ENCODE measurements around the gene PRRG4. TPM values are rescaled to one million over a fixed set of nuclear protein-coding genes. Genes with fewer than 3 reads are reported as not detected.

Gene PRRG4
- total RNA-seq, 2 experiments from 2014 or later, result 0.25 to 0.30 TPM

DNA sequence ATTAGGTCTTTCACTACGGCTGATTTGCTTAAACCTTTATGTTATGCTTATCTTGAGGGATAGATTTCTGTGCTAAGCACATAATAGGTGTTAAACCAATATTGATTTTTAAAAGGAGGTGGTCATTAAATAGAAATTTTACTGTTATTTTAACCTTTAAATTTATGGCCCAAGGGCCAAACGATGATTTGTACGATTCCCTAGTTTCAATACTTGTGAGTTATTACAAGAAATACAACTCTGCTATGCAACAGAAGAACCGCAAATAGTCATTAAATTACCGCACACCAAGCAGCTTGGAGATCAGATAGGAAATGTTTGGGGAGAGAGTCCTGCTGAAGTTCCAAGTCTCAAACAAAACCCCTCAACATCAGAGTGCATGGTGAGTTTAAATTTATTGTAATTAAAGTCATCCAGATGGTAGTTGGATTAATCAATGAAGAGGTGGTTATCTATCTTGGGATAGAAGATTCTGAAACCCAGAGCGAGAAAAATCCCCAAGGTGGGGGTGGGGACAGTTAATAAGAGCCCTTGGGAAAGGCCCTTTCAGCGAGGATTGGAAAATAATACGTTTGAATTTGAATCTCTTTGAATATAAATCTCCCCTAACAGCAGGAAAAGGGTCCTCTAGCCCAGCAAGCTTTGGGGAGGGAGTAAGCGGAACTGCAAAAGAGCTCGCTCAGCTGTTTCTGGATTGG lies 62.1 kb downstream of the PRRG4 start:
- no peaks in the 10 kb centered on the region for H3K9me3 Mint-ChIP-seq
- POLR2A ChIA-PET, result no interaction called here
- H3K27me3 Mint-ChIP-seq, result peaks cover 9% of the 10 kb centered on the region
- CTCF ChIA-PET, result interaction anchor here (1.0 kb wide), 1 partner anchor 10 kb away, joined by 3 read pairs; no protein-coding TSS in a partner anchor
- peak overlapping the region; percentile 79 for H3K4me3 Mint-ChIP-seq
- H3K27ac Mint-ChIP-seq, result peak overlapping the region; percentile 82
- no peak for DNase-seq
- peaks cover 29% of the 10 kb centered on the region for H3K4me1 Mint-ChIP-seq
- H3K36me3 Mint-ChIP-seq (ENCODE audit: low read depth), result no peaks in the 10 kb centered on the region

DNA sequence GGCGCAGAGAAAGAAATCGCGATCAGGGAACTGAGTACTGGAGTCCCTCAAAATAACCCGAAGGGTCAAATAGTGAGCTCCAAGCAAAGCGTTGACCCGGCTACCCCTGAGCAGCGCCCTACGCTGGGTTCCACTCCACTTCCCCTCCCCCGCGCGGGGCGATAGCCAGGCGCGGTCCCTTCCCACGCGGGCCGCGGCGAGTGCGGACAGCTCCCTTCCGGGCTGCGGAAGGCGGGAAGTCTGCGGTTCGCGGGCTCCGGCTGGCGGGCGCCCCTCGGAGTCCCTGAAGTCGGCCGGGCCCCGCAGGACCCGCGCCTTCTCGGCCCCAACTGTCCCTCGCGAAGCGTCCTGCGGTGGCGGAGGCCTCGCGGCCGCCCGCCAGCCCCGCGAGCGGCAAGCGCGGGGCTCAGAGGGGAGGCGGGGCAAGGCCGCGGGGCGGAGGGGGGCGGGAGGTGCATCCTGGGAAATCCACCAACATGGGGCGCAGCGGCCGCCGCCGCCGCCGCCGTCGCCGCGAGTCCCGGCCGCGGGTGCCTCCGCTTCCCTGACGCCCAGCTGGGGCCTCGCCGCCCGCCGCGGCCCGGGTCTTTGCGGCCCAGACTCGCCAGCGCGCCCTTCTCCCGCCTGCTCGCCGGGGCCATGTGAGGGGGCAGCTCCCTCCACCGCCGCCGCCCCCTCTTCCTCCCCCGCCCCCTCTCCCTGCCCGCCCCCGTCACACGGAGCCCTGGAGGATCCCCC lies 62.8 kb downstream of the PRRG4 start, which contains the start of gene QSER1:
TSS of gene QSER1 (plus strand) at position 457 of the 738 bp plus-strand sequence. CDS start 315 bp downstream, outside the sequence.
- CTCF ChIA-PET, result interaction anchor here (1.0 to 1.2 kb wide), 2 partner anchors 11 to 13 kb away, joined by 3 read pairs; no protein-coding TSS in a partner anchor
- H3K4me1 Mint-ChIP-seq, result peaks cover 32% of the 10 kb centered on the region
- DNase-seq, result peak; percentile 65

DNA sequence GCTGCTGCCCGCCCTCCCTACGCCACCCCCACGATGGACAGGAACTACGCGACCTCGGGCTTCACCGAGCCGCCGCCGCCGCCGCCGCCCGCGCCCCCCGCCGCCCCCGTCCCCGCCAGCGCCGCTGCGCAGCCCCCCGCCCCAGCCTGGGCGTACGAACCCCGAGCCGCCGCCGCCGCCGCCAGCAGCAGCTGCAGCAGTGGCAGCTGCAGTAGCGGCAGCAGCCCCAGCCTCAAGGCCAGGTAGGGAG lies 63.3 kb downstream of the PRRG4 start:
- Mint-ChIP-seq H3K27ac (no peak overlapping the region), H3K27me3 (peaks cover 9% of the 10 kb centered on the region), H3K36me3 (ENCODE audit: low read depth) (no peaks in the 10 kb centered on the region), H3K4me3 (peak overlapping the region; percentile 96), H3K4me1 (peaks cover 37% of the 10 kb centered on the region), H3K9me3 (no peaks in the 10 kb centered on the region)
- POLR2A ChIA-PET, result no interaction called here
- no peak for DNase-seq
- CTCF ChIA-PET, result interaction anchor here (1.2 kb wide), 1 partner anchor 13 kb away, joined by 3 read pairs; no protein-coding TSS in a partner anchor

More for the DNA sequence above, 62.8 kb downstream of the PRRG4 start, which contains the start of gene QSER1:
- Mint-ChIP-seq H3K27ac (peak within 1 kb of the TSS; percentile 96), H3K36me3 (ENCODE audit: low read depth) (no peaks in the 10 kb centered on the region), H3K27me3 (peaks cover 9% of the 10 kb centered on the region), H3K9me3 (no peaks in the 10 kb centered on the region), H3K4me3 (peak within 1 kb of the TSS; percentile 96)
- POLR2A ChIA-PET, result no interaction called here

DNA sequence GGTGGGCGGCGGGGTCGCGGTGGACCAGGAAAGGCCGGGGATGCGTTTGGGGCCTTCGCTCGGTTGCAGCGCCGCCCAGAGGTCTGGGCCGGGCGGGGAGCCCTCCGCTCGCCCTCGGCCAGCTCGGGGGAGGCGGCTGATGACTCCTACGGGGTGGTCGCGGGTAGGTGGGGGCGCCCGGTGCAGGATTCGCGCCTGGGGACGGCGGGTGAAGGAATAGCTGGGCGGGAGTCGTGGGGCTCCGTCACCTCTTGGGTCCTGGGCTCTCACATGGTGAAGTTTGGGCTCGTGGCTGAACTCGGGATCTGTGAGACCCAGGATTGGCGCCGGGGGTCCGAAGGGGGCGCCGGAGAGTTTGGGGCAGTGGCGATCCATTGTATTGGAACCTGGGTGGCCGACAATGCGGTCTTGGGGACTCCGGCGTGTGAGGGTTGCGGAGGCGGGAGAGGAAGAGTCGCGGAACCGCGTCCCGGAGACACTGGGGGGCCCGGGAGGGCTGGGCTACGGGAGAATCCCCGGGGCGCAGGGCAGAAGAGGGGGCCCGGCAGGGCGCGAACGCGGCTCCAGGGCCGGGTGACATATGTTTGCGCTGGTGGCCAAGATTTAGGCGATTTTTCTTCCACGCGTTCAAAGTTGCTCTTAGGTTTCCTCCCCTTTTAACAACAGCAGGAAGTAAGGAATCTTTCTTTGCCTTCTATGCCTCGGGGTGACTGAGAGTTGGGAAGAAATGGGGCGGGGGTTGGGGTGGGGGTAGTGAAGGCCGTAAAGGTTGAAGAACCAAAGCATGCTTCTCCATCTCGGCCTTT lies 63.8 kb downstream of the PRRG4 start:
- H3K36me3 Mint-ChIP-seq (ENCODE audit: low read depth), result no peaks in the 10 kb centered on the region
- peaks cover 9% of the 10 kb centered on the region for H3K27me3 Mint-ChIP-seq
- H3K27ac Mint-ChIP-seq, result peak overlapping the region; percentile 96
- POLR2A ChIA-PET, result no interaction called here
- peak overlapping the region; percentile 96 for H3K4me3 Mint-ChIP-seq
- peak; percentile 37 for DNase-seq
- no peaks in the 10 kb centered on the region for H3K9me3 Mint-ChIP-seq
- CTCF ChIA-PET, result interaction anchor here (1.2 to 1.6 kb wide), 3 partner anchors 8 to 172 kb away, joined by 3 to 5 read pairs (median 4); no protein-coding TSS in a partner anchor
- H3K4me1 Mint-ChIP-seq, result peaks cover 38% of the 10 kb centered on the region

DNA sequence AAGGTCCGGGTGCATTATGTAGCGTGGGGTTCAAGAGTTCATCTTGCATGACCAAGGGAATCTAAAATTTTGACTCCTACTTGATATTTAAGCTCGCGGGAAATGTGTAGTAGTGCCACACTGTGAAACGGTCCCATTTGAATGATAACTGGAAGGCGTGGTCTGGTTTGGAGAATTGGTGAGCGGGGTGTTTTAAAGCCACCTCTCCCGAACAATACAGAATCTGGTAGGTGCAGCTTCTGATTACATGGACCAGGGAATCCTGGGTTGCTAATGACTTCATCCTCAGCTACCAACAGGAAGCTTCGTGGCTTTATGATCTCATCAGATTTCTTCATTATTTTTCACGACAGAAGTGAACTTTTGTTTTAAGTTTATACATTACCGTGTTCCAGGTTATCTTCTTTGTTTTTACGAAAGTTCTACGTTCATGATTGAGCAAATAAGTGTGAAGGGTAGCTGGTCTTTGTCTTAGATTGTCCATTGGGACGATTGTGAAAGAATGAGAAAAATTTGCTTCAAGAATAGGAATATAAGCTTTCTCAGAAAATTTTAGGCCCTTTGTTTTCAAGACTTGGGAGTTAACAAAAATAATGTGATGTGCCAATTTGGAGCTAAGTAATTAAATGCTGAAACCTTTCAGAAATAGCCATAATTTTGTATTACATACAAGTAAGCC lies 64.6 kb downstream of the PRRG4 start:
- Mint-ChIP-seq H3K27me3 (peaks cover 9% of the 10 kb centered on the region), H3K9me3 (no peaks in the 10 kb centered on the region), H3K36me3 (ENCODE audit: low read depth) (peaks cover 2% of the 10 kb centered on the region), H3K27ac (peak overlapping the region; percentile 96), H3K4me1 (peaks cover 45% of the 10 kb centered on the region), H3K4me3 (peak overlapping the region; percentile 96)
- CTCF ChIA-PET, result interaction anchor here (0.6 to 1.6 kb wide), 4 partner anchors 9 to 794 kb away, joined by 3 to 5 read pairs (median 4); no protein-coding TSS in a partner anchor
- DNase-seq, result peak; percentile 39
- POLR2A ChIA-PET, result interaction anchor here (0.5 kb wide), 1 partner anchor 24 kb away, joined by 6 read pairs; no protein-coding TSS in a partner anchor

DNA sequence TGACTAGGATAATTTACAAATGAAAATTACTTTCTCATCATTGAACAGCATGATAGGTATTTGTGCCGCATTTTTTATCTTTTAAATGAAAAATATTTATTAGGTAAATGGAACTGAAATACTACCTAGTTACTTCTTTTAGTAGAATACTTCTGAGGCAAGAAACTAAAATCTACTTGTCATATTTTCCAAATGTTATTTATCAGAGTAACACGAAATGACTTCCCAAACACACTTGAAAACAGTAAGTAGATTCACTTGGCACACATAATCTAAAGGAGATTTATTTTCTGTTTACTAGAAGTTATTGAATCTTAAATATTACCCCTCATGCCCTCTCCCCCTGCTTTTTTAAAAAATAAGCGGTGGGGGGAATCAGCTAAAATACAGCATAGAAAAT lies 65.2 kb downstream of the PRRG4 start:
- Mint-ChIP-seq H3K9me3 (no peaks in the 10 kb centered on the region), H3K27ac (no peak overlapping the region), H3K4me3 (no peak overlapping the region), H3K27me3 (peaks cover 9% of the 10 kb centered on the region), H3K36me3 (ENCODE audit: low read depth) (peaks cover 6% of the 10 kb centered on the region), H3K4me1 (peaks cover 51% of the 10 kb centered on the region)
- POLR2A ChIA-PET, result no interaction called here
- CTCF ChIA-PET, result interaction anchor here (0.6 to 1.6 kb wide), 4 partner anchors 10 to 793 kb away, joined by 3 to 5 read pairs (median 4); no protein-coding TSS in a partner anchor
- no peak for DNase-seq

DNA sequence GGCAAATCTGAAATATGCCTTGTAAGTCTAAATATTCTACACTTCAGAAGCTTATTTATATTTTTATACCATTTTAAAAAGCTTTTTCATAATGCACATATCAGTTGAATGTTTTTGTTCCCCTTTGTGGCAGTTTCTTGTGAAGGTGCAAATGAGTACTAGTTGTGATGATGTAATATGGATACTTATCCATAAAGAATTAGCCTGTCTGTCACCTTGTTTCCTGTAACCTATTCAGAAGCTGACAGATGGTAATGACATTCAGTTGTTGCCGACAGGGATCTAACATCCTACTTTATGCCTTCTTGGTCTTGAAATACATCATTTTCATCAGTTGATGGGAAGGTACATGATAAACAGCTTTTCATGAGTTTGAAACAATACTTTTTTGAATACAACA lies 65.7 kb downstream of the PRRG4 start:
- Mint-ChIP-seq H3K9me3 (no peaks in the 10 kb centered on the region), H3K27me3 (peaks cover 6% of the 10 kb centered on the region), H3K36me3 (ENCODE audit: low read depth) (peaks cover 6% of the 10 kb centered on the region), H3K4me1 (peaks cover 53% of the 10 kb centered on the region), H3K4me3 (no peak overlapping the region), H3K27ac (no peak overlapping the region)
- DNase-seq, result no peak
- CTCF ChIA-PET, result interaction anchor here (1.6 kb wide), 1 partner anchor 170 kb away, joined by 5 read pairs; no protein-coding TSS in a partner anchor
- POLR2A ChIA-PET, result no interaction called here

DNA sequence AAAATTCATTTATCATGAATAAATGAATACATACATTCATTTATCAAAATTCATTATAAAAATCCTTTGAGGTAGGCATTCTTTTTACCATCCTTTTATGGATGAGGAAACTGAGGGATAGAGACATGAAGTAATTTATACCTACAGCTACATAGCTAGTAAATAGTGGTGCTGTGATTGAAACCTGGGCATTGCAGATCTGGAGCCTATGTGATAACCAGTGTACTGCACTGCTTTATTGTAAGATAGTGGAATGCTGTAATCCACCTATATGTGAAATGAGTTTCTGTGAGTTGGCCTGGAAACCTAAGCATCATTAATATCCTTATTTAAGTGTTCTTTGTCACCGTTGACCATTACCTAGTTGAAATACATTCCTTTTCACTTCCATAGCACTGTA lies 67.4 kb downstream of the PRRG4 start:
- DNase-seq, result no peak
- Mint-ChIP-seq H3K4me1 (peaks cover 48% of the 10 kb centered on the region), H3K27me3 (no peaks in the 10 kb centered on the region), H3K36me3 (ENCODE audit: low read depth) (peaks cover 11% of the 10 kb centered on the region), H3K27ac (no peak overlapping the region), H3K4me3 (no peak overlapping the region), H3K9me3 (no peaks in the 10 kb centered on the region)
- POLR2A ChIA-PET, result no interaction called here
- CTCF ChIA-PET, result no interaction called here

DNA sequence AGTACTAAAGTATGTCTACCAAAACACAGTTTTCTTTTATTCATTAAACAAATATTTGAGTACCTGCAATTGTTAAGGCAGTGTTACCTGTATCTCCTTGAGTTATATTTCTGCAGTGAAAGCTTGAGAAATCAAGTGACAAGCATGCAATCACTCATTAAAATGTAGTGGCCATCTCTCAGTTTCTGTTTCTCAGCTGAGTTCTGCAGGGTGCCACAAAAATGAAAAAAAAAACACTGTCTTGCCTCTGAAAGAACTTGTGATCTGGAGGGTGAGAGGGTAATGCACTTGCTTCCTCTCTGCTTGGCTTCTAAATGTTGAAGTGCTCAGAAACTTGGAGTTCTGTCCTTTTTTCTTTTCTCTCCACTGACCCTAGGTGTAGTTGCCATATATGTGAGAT lies 69.7 kb downstream of the PRRG4 start:
- Mint-ChIP-seq H3K9me3 (no peaks in the 10 kb centered on the region), H3K27ac (peak overlapping the region; percentile 34), H3K4me1 (peaks cover 42% of the 10 kb centered on the region), H3K27me3 (no peaks in the 10 kb centered on the region), H3K36me3 (ENCODE audit: low read depth) (peaks cover 11% of the 10 kb centered on the region), H3K4me3 (no peak overlapping the region)
- CTCF ChIA-PET, result no interaction called here
- no peak for DNase-seq
- POLR2A ChIA-PET, result no interaction called here

DNA sequence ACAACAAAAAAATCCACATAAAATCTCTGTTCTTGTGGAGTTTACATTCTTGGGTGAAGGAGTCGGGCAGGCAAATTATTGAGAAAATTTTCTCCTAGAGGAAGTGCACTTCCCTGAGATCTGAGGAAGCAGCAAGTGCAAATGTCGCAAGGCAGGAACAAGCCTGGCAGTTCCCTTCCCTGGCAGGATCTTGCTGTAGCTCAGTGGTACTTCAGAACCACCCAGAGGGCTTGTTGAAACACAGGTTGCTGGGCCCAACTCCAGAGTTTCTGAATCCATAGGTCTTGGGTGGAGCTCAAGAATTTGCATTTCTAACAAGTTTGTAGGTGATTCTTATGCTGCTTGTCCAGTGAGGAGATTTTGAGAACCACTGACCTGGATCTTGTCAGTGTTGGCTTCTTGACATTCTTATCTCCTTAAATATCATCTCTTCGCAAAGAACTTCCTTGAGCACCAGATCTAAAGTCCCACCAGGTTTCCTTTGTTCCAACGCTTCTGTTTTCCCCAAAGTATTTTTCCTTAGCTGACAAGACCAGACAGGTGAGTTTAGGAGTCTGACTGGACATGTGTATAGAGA lies 72.5 kb downstream of the PRRG4 start:
- ChIA-PET CTCF (interaction anchor here (0.6 to 1.0 kb wide), 2 partner anchors 53 to 66 kb away, joined by 3 read pairs; no protein-coding TSS in a partner anchor), POLR2A (no interaction called here)
- Mint-ChIP-seq H3K27me3 (no peaks in the 10 kb centered on the region), H3K9me3 (no peaks in the 10 kb centered on the region), H3K36me3 (ENCODE audit: low read depth) (peaks cover 16% of the 10 kb centered on the region), H3K4me1 (peaks cover 28% of the 10 kb centered on the region), H3K27ac (no peak overlapping the region), H3K4me3 (no peak overlapping the region)
- no peak for DNase-seq

DNA sequence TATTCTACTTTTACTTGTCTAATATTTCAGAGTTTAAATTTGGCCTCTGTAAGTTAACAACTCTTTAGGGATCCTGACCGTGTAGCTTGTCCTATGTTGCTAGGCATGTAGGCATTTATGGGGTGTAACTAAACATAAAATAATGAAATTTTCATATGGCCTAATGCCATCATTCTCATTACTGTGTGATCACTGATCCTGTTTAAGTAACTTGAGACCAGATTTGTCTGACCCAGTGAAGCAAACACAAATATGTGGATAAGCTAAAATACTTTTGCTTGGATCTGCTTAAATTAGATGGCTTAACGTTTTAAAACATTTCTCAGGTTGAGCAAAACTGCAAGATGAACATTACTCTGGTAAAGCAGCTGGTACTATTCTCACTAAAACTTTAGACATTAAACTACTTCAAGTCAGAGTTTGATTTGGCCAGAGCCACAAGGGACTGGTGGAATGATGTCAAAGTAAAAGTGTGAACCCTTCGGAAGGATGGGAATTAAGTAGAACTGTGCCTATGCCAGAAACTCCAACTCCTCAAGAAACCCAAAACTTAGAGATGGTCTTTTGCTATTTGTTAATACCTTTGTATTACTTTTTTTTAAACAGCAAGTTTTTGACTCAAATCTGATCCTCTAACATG lies 75.4 kb downstream of the PRRG4 start:
- Mint-ChIP-seq H3K27ac (no peak overlapping the region), H3K36me3 (ENCODE audit: low read depth) (peaks cover 13% of the 10 kb centered on the region), H3K9me3 (no peaks in the 10 kb centered on the region), H3K4me1 (peaks cover 6% of the 10 kb centered on the region), H3K27me3 (no peaks in the 10 kb centered on the region), H3K4me3 (no peak overlapping the region)
- POLR2A ChIA-PET, result no interaction called here
- no peak for DNase-seq
- CTCF ChIA-PET, result no interaction called here

Data from activated CD4-positive, alpha-beta T cell treated with anti-CD3 and anti-CD28 coated beads, Interleukin-2, amount 10 ng/mL, durations not matched to agents 7 days and 5 days (primary cell).